ENCODE measurements around the gene FAM81A.

Gene FAM81A

DNA sequence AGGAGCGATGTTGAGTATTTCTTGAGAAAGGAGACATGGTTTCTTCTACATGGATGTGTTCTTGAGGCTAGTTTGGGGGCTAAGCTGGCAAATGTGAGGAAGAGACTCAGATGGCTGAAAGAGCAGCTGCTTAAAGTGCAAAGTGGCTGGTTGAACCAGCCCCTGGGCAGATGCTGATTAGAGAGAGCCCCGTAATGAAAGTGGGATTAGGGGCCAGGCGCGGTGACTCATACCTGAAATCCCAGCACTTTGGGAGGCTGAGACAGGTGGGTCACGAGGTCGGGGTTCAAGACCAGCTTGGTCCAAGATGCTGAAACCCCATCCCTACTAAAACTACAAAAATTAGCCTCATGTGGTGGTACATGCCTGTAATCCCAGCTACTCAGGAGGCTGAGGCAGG lies 98.6 kb downstream of the FAM81A start:
- TF ChIP-seq ZFX (IDR thresholded peaks at IDR 0.05) (no peak), CTCF (conservative IDR thresholded peaks at IDR 0.05) (no peak)
- H3K27ac ChIP-seq: no peak overlapping the region

DNA sequence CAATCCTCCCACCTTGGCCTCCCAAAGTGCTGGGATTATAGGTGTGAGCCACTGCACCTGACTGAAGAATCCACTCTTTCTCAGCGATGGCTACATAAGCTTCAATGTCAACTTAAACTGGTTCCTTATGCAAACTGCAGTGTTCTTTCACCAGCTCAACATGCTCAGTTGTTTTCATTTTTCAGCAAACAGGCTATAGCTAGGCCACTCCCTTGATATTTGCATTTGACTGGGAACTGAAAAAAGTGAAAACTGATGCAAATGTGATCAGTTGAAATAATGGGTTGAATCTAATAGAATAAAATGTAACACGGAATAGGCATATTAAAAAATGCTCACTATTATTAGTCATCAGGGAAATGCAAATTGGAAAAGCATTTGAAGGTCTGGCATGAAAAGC lies 99.4 kb downstream of the FAM81A start:
- no peak overlapping the region for H3K27ac ChIP-seq
- no peak for TF ChIP-seq ZFX (IDR thresholded peaks at IDR 0.05)
- no peak for TF ChIP-seq CTCF (conservative IDR thresholded peaks at IDR 0.05)

DNA sequence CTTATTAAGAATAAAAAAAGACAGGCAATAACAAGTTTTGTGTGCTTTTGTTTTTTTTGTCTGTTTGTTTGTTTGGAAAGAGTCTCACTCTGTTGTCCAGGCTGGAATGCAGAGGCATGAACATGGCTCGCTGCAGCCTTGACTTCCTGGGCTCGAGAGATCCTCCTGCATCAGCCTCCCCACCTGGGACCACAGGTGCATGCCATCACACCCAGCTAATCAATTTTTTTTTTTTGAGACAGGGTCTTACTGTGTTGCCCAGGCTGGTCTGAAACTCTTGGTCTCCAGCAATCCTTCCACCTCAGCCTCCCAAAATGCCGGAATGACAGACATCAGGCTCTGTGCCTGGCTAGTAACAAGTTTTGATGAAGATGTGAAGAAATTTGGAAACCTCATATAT lies 100.5 kb downstream of the FAM81A start:
- TF ChIP-seq ZFX (IDR thresholded peaks at IDR 0.05) (no peak), CTCF (conservative IDR thresholded peaks at IDR 0.05) (no peak)

GRCh38 chr15:59539799-59540198 lies 101.8 kb downstream of the FAM81A start:
- TF ChIP-seq CTCF (conservative IDR thresholded peaks at IDR 0.05): no peak
- no peak for TF ChIP-seq ZFX (IDR thresholded peaks at IDR 0.05)
- no peak overlapping the region for H3K27ac ChIP-seq

More for the DNA sequence above, 100.5 kb downstream of the FAM81A start:
- H3K27ac ChIP-seq: no peak overlapping the region

DNA sequence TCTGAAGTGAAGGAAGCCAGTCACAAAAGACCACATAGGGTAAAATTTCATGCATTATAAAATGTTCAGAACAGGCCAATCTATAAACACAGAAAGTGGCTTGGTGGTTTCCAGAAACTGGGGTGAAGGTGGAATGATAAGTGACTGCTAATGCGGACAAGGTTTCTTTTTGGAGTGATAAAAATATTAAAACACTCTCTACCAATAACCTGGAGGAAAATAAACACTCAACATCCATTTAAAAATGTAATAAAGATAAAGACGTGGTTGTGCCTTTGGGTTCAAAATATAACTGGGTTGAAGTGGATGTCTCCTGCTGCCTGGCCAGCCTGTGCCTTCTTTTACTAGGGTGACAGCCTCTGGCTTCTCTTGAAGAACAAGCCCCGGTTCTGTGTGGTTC lies 102.7 kb downstream of the FAM81A start:
- no peak for TF ChIP-seq ZFX (IDR thresholded peaks at IDR 0.05)
- TF ChIP-seq CTCF (conservative IDR thresholded peaks at IDR 0.05): no peak
- no peak overlapping the region for H3K27ac ChIP-seq

DNA sequence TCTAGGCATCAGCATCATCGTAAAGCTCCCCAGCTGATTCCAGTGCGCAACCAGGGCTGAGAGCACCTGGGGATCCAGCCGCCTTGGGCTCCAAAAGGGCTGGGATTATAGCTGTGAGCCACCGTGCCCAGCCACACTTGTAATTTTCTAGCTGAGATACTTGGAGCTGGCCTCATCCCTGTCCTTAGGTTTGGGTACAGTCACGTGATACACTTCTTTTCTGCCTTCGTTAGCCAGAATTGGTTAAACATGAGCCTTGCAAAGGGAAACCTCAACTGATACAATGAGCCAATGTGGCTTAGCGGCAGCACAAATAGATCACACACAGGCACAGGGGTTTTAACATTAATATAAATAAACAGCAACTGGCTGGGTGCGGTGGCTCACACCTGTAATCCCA lies 103.8 kb downstream of the FAM81A start:
- TF ChIP-seq CTCF (conservative IDR thresholded peaks at IDR 0.05) (no peak), ZFX (IDR thresholded peaks at IDR 0.05) (no peak)
- no peak overlapping the region for H3K27ac ChIP-seq

DNA sequence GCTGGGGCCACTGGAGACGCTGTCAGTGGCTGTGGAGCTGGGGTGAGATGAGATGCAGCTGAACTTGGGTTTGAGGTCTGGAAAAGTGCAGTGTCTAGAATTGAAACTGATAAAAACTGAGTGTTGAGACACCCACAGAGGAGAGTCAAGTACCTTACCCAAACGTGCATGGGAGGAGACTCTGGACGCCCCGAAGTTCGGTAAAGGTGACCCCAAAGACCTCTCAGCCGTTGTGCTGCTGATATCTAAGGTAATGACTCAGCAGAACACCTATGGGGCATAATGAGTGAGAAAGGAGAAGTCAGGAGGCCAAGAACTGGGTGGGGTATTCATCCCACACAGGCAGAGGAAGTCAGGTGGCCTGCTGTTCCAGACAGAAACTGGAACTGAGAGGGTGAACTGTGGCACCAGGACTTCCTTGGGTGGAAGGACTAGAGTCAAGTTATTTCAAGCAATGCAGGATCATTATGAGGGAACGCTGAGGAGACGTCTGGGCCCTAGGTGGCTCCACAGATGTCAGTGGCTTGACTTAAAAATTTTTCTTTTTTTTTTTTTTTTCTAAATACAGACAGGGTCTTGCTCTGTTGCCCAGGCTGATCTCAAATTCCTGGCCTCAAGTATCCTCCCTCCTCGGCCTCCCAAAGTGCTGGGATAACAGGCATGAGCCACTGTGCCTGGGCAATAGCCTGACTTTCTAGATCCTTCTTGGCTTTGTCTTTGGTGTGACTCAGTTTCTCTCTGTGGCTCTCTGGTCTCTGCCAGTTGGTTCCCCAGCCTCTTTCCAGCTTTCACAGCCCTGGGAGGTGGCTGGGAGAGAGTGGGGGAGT lies 105.9 kb downstream of the FAM81A start:
- TF ChIP-seq CTCF (conservative IDR thresholded peaks at IDR 0.05) (no peak), ZFX (IDR thresholded peaks at IDR 0.05) (no peak)

More for the DNA sequence above, 105.9 kb downstream of the FAM81A start:
- H3K27ac ChIP-seq: no peak overlapping the region
